ENCODE results near the gene UNC5C. TPM values are rescaled to one million over a fixed set of nuclear protein-coding genes. Genes with fewer than 3 reads are reported as not detected.

The UNC5C gene
- total RNA-seq, 1 experiment from 2014 or later = 1.0 TPM

- no peak for TF ChIP-seq JUN (CRISPR knock-in tag; IDR thresholded peaks at IDR 0.05)
- no peak for TF ChIP-seq ZNF263 (CRISPR knock-in tag; IDR thresholded peaks at IDR 0.05; ENCODE audit: low read depth)
- TF ChIP-seq ZNF121 (CRISPR knock-in tag; IDR thresholded peaks at IDR 0.05) = no peak
- TF ChIP-seq KAT7 (CRISPR knock-in tag; IDR thresholded peaks at IDR 0.05; ENCODE audit: borderline replicate concordance) = no peak
- no peak for TF ChIP-seq SMAD4 (CRISPR knock-in tag; IDR thresholded peaks at IDR 0.05)
- TF ChIP-seq, protein P1, sequence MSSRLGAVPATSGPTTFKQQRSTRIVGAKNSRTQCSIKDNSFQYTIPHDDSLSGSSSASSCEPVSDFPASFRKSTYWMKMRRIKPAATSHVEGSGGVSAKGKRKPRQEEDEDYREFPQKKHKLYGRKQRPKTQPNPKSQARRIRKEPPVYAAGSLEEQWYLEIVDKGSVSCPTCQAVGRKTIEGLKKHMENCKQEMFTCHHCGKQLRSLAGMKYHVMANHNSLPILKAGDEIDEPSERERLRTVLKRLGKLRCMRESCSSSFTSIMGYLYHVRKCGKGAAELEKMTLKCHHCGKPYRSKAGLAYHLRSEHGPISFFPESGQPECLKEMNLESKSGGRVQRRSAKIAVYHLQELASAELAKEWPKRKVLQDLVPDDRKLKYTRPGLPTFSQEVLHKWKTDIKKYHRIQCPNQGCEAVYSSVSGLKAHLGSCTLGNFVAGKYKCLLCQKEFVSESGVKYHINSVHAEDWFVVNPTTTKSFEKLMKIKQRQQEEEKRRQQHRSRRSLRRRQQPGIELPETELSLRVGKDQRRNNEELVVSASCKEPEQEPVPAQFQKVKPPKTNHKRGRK (CRISPR knock-in tag; IDR thresholded peaks at IDR 0.05; ENCODE audit: borderline replicate concordance) = no peak
- no peak for TF ChIP-seq SOX15 (CRISPR knock-in tag; IDR thresholded peaks at IDR 0.05)
- TF ChIP-seq, protein P2, sequence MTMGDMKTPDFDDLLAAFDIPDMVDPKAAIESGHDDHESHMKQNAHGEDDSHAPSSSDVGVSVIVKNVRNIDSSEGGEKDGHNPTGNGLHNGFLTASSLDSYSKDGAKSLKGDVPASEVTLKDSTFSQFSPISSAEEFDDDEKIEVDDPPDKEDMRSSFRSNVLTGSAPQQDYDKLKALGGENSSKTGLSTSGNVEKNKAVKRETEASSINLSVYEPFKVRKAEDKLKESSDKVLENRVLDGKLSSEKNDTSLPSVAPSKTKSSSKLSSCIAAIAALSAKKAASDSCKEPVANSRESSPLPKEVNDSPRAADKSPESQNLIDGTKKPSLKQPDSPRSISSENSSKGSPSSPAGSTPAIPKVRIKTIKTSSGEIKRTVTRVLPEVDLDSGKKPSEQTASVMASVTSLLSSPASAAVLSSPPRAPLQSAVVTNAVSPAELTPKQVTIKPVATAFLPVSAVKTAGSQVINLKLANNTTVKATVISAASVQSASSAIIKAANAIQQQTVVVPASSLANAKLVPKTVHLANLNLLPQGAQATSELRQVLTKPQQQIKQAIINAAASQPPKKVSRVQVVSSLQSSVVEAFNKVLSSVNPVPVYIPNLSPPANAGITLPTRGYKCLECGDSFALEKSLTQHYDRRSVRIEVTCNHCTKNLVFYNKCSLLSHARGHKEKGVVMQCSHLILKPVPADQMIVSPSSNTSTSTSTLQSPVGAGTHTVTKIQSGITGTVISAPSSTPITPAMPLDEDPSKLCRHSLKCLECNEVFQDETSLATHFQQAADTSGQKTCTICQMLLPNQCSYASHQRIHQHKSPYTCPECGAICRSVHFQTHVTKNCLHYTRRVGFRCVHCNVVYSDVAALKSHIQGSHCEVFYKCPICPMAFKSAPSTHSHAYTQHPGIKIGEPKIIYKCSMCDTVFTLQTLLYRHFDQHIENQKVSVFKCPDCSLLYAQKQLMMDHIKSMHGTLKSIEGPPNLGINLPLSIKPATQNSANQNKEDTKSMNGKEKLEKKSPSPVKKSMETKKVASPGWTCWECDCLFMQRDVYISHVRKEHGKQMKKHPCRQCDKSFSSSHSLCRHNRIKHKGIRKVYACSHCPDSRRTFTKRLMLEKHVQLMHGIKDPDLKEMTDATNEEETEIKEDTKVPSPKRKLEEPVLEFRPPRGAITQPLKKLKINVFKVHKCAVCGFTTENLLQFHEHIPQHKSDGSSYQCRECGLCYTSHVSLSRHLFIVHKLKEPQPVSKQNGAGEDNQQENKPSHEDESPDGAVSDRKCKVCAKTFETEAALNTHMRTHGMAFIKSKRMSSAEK (CRISPR knock-in tag; IDR thresholded peaks at IDR 0.05; ENCODE audit: borderline replicate concordance) = no peak
- TF ChIP-seq ATF6 (CRISPR knock-in tag; IDR thresholded peaks at IDR 0.05) = no peak
- no peak for ATAC-seq
- Mint-ChIP-seq H3K9me3 (peaks cover 2% of the 10 kb centered on the region; the same call in 1 of the 2 replicates), H3K36me3 (no peaks in the 10 kb centered on the region), H3K4me1 (peaks cover 13% of the 10 kb centered on the region), H3K27ac (no peak overlapping the region), H3K27me3 (ENCODE audit: low read depth) (no peaks in the 10 kb centered on the region), H3K4me3 (no peak overlapping the region)
- ChIA-PET POLR2A (no interaction called here), CTCF (interaction anchor here (0.9 to 1.1 kb wide), 2 partner anchors 15 to 24 kb away, joined by 3 to 4 read pairs; partner anchors contain the start of gene UNC5C)
- DNase-seq (ENCODE audit: low spot score) = no peak
Measured at GRCh38 chr4:95524729-95525128, 24.0 kb downstream of the UNC5C start.

GRCh38 chr4:95524184-95524583 is 24.6 kb downstream of the UNC5C start:
- no peaks in the 10 kb centered on the region for H3K36me3 Mint-ChIP-seq
- peaks cover 3% of the 10 kb centered on the region; the same call in 1 of the 2 replicates for H3K9me3 Mint-ChIP-seq
- ChIA-PET CTCF (interaction anchor here (0.9 to 1.1 kb wide), 2 partner anchors 14 to 24 kb away, joined by 3 to 4 read pairs; partner anchors contain the start of gene UNC5C), POLR2A (no interaction called here)
- TF ChIP-seq, protein P3, sequence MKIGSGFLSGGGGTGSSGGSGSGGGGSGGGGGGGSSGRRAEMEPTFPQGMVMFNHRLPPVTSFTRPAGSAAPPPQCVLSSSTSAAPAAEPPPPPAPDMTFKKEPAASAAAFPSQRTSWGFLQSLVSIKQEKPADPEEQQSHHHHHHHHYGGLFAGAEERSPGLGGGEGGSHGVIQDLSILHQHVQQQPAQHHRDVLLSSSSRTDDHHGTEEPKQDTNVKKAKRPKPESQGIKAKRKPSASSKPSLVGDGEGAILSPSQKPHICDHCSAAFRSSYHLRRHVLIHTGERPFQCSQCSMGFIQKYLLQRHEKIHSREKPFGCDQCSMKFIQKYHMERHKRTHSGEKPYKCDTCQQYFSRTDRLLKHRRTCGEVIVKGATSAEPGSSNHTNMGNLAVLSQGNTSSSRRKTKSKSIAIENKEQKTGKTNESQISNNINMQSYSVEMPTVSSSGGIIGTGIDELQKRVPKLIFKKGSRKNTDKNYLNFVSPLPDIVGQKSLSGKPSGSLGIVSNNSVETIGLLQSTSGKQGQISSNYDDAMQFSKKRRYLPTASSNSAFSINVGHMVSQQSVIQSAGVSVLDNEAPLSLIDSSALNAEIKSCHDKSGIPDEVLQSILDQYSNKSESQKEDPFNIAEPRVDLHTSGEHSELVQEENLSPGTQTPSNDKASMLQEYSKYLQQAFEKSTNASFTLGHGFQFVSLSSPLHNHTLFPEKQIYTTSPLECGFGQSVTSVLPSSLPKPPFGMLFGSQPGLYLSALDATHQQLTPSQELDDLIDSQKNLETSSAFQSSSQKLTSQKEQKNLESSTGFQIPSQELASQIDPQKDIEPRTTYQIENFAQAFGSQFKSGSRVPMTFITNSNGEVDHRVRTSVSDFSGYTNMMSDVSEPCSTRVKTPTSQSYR (CRISPR knock-in tag; IDR thresholded peaks at IDR 0.05) = no peak
- TF ChIP-seq ZNF232 (CRISPR knock-in tag; IDR thresholded peaks at IDR 0.05) = no peak
- TF ChIP-seq JAZF1 (CRISPR knock-in tag; IDR thresholded peaks at IDR 0.05) = no peak
- TF ChIP-seq, protein P4, sequence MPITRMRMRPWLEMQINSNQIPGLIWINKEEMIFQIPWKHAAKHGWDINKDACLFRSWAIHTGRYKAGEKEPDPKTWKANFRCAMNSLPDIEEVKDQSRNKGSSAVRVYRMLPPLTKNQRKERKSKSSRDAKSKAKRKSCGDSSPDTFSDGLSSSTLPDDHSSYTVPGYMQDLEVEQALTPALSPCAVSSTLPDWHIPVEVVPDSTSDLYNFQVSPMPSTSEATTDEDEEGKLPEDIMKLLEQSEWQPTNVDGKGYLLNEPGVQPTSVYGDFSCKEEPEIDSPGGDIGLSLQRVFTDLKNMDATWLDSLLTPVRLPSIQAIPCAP (CRISPR knock-in tag; IDR thresholded peaks at IDR 0.05) = no peak
- no peak for TF ChIP-seq NR1H2 (CRISPR knock-in tag; IDR thresholded peaks at IDR 0.05)
- TF ChIP-seq NR3C1 (CRISPR knock-in tag; conservative IDR thresholded peaks at IDR 0.05; ENCODE audit: low read depth) = no peak
- no peak for TF ChIP-seq MAX (CRISPR knock-in tag; IDR thresholded peaks at IDR 0.05)
- no peak for TF ChIP-seq MYBL2 (CRISPR knock-in tag; IDR thresholded peaks at IDR 0.05)
- TF ChIP-seq TP53 (CRISPR knock-in tag; IDR thresholded peaks at IDR 0.05) = no peak
- TF ChIP-seq, protein P5, sequence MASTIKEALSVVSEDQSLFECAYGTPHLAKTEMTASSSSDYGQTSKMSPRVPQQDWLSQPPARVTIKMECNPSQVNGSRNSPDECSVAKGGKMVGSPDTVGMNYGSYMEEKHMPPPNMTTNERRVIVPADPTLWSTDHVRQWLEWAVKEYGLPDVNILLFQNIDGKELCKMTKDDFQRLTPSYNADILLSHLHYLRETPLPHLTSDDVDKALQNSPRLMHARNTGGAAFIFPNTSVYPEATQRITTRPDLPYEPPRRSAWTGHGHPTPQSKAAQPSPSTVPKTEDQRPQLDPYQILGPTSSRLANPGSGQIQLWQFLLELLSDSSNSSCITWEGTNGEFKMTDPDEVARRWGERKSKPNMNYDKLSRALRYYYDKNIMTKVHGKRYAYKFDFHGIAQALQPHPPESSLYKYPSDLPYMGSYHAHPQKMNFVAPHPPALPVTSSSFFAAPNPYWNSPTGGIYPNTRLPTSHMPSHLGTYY (CRISPR knock-in tag; IDR thresholded peaks at IDR 0.05) = no peak
- TF ChIP-seq ZNF138 (CRISPR knock-in tag; conservative IDR thresholded peaks at IDR 0.05) = no peak
- TF ChIP-seq NFATC4 (CRISPR knock-in tag; IDR thresholded peaks at IDR 0.05) = no peak
- no peak for TF ChIP-seq GTF2I (CRISPR knock-in tag; conservative IDR thresholded peaks at IDR 0.05)
- H3K27me3 Mint-ChIP-seq (ENCODE audit: low read depth) = no peaks in the 10 kb centered on the region
- no peak overlapping the region for H3K27ac Mint-ChIP-seq
- DNase-seq (ENCODE audit: low spot score) (no peak), ATAC-seq (no peak)
- H3K4me1 Mint-ChIP-seq = peaks cover 13% of the 10 kb centered on the region
- no peak overlapping the region for H3K4me3 Mint-ChIP-seq
